ENCODE results near the gene ARHGAP22.

ARHGAP22 gene

GRCh38 chr10:48523820-48524758 lies 80.8 kb downstream of the ARHGAP22 start:
- H3K4me1 Mint-ChIP-seq = peaks cover 5% of the 10 kb centered on the region
- DNase-seq (ENCODE audit: low spot score in 2 of 2) (no peak), ATAC-seq (ENCODE audit: low read depth) (peak; percentile 41)
- H3K9me3 Mint-ChIP-seq = peaks cover 4% of the 10 kb centered on the region
- H3K27ac Mint-ChIP-seq = no peak overlapping the region
- no peaks in the 10 kb centered on the region for H3K36me3 Mint-ChIP-seq
- peak overlapping the region; percentile 17 for H3K4me3 Mint-ChIP-seq
- H3K27me3 Mint-ChIP-seq = peaks cover 19% of the 10 kb centered on the region

- no peak overlapping the region for H3K27ac Mint-ChIP-seq
- peaks cover 11% of the 10 kb centered on the region for H3K4me1 Mint-ChIP-seq
- no peaks in the 10 kb centered on the region for H3K36me3 Mint-ChIP-seq
- DNase-seq (ENCODE audit: low spot score in 2 of 2) = no peak
- peaks cover 4% of the 10 kb centered on the region for H3K9me3 Mint-ChIP-seq
- peaks cover 17% of the 10 kb centered on the region for H3K27me3 Mint-ChIP-seq
- ATAC-seq (ENCODE audit: low read depth) = peak; percentile 12
- peak overlapping the region; percentile 59 for H3K4me3 Mint-ChIP-seq
These were observed 81.6 kb downstream of the ARHGAP22 start for GRCh38 chr10:48523212-48523819.

- DNase-seq (ENCODE audit: low spot score in 2 of 2) (no peak), ATAC-seq (ENCODE audit: low read depth) (no peak)
- Mint-ChIP-seq H3K27me3 (peaks cover 15% of the 10 kb centered on the region), H3K36me3 (no peaks in the 10 kb centered on the region), H3K9me3 (peaks cover 3% of the 10 kb centered on the region), H3K27ac (no peak overlapping the region), H3K4me3 (no peak overlapping the region), H3K4me1 (peaks cover 14% of the 10 kb centered on the region)
These were observed 82.7 kb downstream of the ARHGAP22 start for GRCh38 chr10:48522011-48522765.

- no peak for ATAC-seq (ENCODE audit: low read depth)
- no peak for DNase-seq (ENCODE audit: low spot score in 2 of 2)
- Mint-ChIP-seq H3K27me3 (peaks cover 9% of the 10 kb centered on the region), H3K9me3 (no peaks in the 10 kb centered on the region), H3K36me3 (no peaks in the 10 kb centered on the region), H3K4me1 (peaks cover 14% of the 10 kb centered on the region), H3K27ac (no peak overlapping the region), H3K4me3 (no peak overlapping the region)
These were observed 84.3 kb downstream of the ARHGAP22 start for GRCh38 chr10:48520594-48520993.

GRCh38 chr10:48520184-48520506 lies 84.7 kb downstream of the ARHGAP22 start:
- Mint-ChIP-seq H3K36me3 (peaks cover under 1% of the 10 kb centered on the region), H3K27me3 (peaks cover 9% of the 10 kb centered on the region), H3K4me3 (no peak overlapping the region), H3K4me1 (peaks cover 14% of the 10 kb centered on the region), H3K9me3 (peaks cover 2% of the 10 kb centered on the region), H3K27ac (no peak overlapping the region)
- ATAC-seq (ENCODE audit: low read depth) (no peak), DNase-seq (ENCODE audit: low spot score in 2 of 2) (no peak)

GRCh38 chr10:48519481-48520183 lies 85.2 kb downstream of the ARHGAP22 start:
- no peak overlapping the region for H3K4me3 Mint-ChIP-seq
- no peak overlapping the region for H3K27ac Mint-ChIP-seq
- peaks cover 2% of the 10 kb centered on the region for H3K36me3 Mint-ChIP-seq
- peaks cover 14% of the 10 kb centered on the region for H3K4me1 Mint-ChIP-seq
- H3K27me3 Mint-ChIP-seq = peaks cover 9% of the 10 kb centered on the region
- H3K9me3 Mint-ChIP-seq = peaks cover 4% of the 10 kb centered on the region
- ATAC-seq (ENCODE audit: low read depth) (no peak), DNase-seq (ENCODE audit: low spot score in 2 of 2) (no peak)

GRCh38 chr10:48518986-48519385 lies 85.9 kb downstream of the ARHGAP22 start:
- ATAC-seq (ENCODE audit: low read depth) (no peak), DNase-seq (ENCODE audit: low spot score in 2 of 2) (no peak)
- H3K4me1 Mint-ChIP-seq = peaks cover 14% of the 10 kb centered on the region
- peaks cover 9% of the 10 kb centered on the region for H3K27me3 Mint-ChIP-seq
- no peak overlapping the region for H3K4me3 Mint-ChIP-seq
- H3K27ac Mint-ChIP-seq = no peak overlapping the region
- peaks cover 3% of the 10 kb centered on the region for H3K36me3 Mint-ChIP-seq
- peaks cover 6% of the 10 kb centered on the region for H3K9me3 Mint-ChIP-seq

- H3K4me1 Mint-ChIP-seq = peaks cover 14% of the 10 kb centered on the region
These were observed 86.7 kb downstream of the ARHGAP22 start for GRCh38 chr10:48517911-48518811.

GRCh38 chr10:48517482-48517881 lies 87.4 kb downstream of the ARHGAP22 start:
- DNase-seq (ENCODE audit: low spot score in 2 of 2) (no peak), ATAC-seq (ENCODE audit: low read depth) (no peak)
- H3K27ac Mint-ChIP-seq = peak overlapping the region; percentile 36
- peaks cover 14% of the 10 kb centered on the region for H3K4me1 Mint-ChIP-seq
- H3K27me3 Mint-ChIP-seq = peaks cover 13% of the 10 kb centered on the region
- H3K36me3 Mint-ChIP-seq = peaks cover 4% of the 10 kb centered on the region
- H3K4me3 Mint-ChIP-seq = no peak overlapping the region
- H3K9me3 Mint-ChIP-seq = peaks cover 8% of the 10 kb centered on the region

More at GRCh38 chr10:48517911-48518811, 86.7 kb downstream of the ARHGAP22 start:
- H3K27ac Mint-ChIP-seq = peak overlapping the region; percentile 36
- ATAC-seq (ENCODE audit: low read depth) (peak; percentile 96), DNase-seq (ENCODE audit: low spot score in 2 of 2) (peak in 1 of 2 donors; percentile 17)
- H3K36me3 Mint-ChIP-seq = peaks cover 4% of the 10 kb centered on the region
- H3K27me3 Mint-ChIP-seq = peaks cover 13% of the 10 kb centered on the region
- H3K4me3 Mint-ChIP-seq = no peak overlapping the region
- peaks cover 8% of the 10 kb centered on the region for H3K9me3 Mint-ChIP-seq

GRCh38 chr10:48516911-48517310 lies 88.0 kb downstream of the ARHGAP22 start:
- no peak for DNase-seq (ENCODE audit: low spot score in 2 of 2)
- peaks cover 8% of the 10 kb centered on the region for H3K9me3 Mint-ChIP-seq
- H3K36me3 Mint-ChIP-seq = peaks cover 4% of the 10 kb centered on the region
- H3K4me1 Mint-ChIP-seq = peaks cover 17% of the 10 kb centered on the region
- no peak for ATAC-seq (ENCODE audit: low read depth)
- H3K27ac Mint-ChIP-seq = no peak overlapping the region
- peaks cover 13% of the 10 kb centered on the region for H3K27me3 Mint-ChIP-seq
- no peak overlapping the region for H3K4me3 Mint-ChIP-seq

GRCh38 chr10:48514916-48515315 lies 90.0 kb downstream of the ARHGAP22 start:
- no peak for DNase-seq (ENCODE audit: low spot score in 2 of 2)
- no peak overlapping the region for H3K27ac Mint-ChIP-seq
- peaks cover 4% of the 10 kb centered on the region for H3K36me3 Mint-ChIP-seq
- H3K9me3 Mint-ChIP-seq = peaks cover 8% of the 10 kb centered on the region
- no peak for ATAC-seq (ENCODE audit: low read depth)
- peaks cover 9% of the 10 kb centered on the region for H3K27me3 Mint-ChIP-seq
- H3K4me1 Mint-ChIP-seq = peaks cover 19% of the 10 kb centered on the region
- H3K4me3 Mint-ChIP-seq = no peak overlapping the region

GRCh38 chr10:48514255-48514654 lies 90.6 kb downstream of the ARHGAP22 start:
- Mint-ChIP-seq H3K4me3 (no peak overlapping the region), H3K27ac (no peak overlapping the region), H3K9me3 (peaks cover 8% of the 10 kb centered on the region), H3K36me3 (peaks cover 4% of the 10 kb centered on the region), H3K27me3 (peaks cover 4% of the 10 kb centered on the region), H3K4me1 (peaks cover 16% of the 10 kb centered on the region)
- DNase-seq (ENCODE audit: low spot score in 2 of 2) (no peak), ATAC-seq (ENCODE audit: low read depth) (no peak)

- no peak overlapping the region for H3K27ac Mint-ChIP-seq
- ATAC-seq (ENCODE audit: low read depth) = no peak
- H3K4me3 Mint-ChIP-seq = no peak overlapping the region
- peaks cover 4% of the 10 kb centered on the region for H3K36me3 Mint-ChIP-seq
- no peak for DNase-seq (ENCODE audit: low spot score in 2 of 2)
- H3K27me3 Mint-ChIP-seq = peaks cover 4% of the 10 kb centered on the region
- peaks cover 8% of the 10 kb centered on the region for H3K9me3 Mint-ChIP-seq
- H3K4me1 Mint-ChIP-seq = peaks cover 5% of the 10 kb centered on the region
These were observed 92.0 kb downstream of the ARHGAP22 start for GRCh38 chr10:48512861-48513260.

All from memory B cell (primary cell).